Dermis blood vessel endothelial cell (primary cell): Measurements from ENCODE around the gene TCAIM. TPM values are rescaled to one million over a fixed set of nuclear protein-coding genes. Genes with fewer than 3 reads are reported as not detected.

Source experiments
- DNase-seq: peaks from one replicate; pipeline ENCODE4 v3.0.0; 2010
- total RNA-seq: library from RNA; depleted of rRNA; stranded (reverse); fragments of >200 nt; gene quantifications from 2 replicates; pipeline ENCODE4 v1.2.3, GENCODE V29; 2014

Gene TCAIM, protein sequence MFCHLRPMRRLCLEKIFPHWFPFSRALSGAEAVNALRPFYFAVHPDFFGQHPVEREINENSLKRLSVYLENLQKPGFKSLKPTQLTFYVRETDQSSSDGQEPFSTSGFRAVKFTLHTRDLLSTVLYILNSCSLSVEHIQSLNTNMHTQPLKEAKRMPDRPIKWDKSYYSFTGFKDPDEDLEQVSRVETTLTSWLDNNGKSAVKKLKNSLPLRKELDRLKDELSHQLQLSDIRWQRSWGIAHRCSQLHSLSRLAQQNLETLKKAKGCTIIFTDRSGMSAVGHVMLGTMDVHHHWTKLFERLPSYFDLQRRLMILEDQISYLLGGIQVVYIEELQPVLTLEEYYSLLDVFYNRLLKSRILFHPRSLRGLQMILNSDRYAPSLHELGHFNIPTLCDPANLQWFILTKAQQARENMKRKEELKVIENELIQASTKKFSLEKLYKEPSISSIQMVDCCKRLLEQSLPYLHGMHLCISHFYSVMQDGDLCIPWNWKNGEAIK
- 25.4 and 31.6 TPM in 2 replicates for total RNA-seq

DNA sequence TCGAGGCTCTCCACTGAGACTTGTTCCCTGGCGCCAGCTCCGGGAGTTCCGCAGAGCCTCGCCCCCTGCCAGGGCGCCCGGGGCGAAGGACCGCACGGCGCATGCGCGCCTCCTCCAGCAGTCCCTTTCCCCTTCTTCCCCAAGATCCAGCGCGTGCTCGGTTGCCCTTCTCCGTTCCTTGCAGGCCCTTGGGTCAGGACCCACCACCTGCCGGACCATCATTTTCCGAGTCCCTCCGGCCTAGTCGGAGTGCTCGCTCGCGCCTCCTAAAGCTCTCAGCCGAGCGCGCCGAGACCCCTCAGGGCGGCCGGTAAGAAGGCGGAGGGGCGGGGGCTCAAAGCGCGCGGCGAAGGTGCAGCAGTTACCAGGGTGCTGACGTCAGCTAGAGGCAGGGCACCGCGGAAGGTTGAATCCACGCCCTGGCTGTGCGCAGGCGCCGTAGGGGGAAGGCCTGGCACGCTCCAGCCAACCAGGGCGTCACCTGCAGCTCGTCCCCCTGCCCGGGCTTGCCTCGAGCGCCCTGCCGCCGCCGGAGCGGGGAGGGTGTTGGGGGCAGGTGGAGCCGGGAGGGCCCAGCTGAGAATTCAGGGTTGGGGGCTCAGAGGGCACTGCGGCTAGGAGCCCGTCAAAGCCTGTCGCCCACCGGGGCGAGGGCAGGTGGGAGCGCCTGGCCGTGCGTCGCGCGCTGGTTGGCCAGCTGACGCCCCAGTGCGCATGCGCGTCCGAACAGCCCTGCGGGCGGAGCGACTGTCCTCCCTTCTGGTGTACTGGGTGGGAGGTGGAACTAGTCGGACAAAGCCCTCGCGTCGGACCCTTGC lies at the start of gene TCAIM:
Gene TCAIM (plus strand): TSS at position 757 of the 818 bp plus-strand sequence. CDS start 16,017 bp downstream, outside the sequence.
- DNase-seq = peak; percentile 99

DNA sequence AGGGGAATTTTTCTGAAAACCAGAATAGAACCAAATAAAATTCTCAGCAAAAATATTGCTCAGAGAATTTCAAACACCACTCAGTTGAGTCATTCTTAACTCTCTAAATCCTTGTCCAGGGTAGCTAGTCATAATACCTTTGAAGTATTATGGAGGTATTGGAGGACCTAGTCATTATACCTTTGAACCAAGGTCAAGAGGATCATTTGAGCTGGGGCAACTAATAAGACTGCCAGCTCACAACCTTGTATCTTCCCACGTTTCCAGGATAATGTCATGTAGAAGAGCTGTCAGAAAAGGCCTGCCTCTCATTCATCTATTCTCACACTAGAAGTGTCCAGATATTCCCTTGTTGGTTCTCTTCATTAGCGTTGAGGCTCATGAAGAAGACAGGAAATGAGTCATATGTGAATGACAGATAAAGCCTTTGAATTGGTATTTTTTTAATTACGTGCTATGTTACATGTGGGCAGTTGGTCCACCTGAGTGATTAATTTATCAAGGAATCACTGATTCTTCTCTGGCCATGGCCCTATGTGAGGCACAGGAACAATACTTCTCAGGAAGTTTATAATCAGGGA lies 48.6 kb upstream of the TCAIM start:
- DNase-seq = no peak

DNA sequence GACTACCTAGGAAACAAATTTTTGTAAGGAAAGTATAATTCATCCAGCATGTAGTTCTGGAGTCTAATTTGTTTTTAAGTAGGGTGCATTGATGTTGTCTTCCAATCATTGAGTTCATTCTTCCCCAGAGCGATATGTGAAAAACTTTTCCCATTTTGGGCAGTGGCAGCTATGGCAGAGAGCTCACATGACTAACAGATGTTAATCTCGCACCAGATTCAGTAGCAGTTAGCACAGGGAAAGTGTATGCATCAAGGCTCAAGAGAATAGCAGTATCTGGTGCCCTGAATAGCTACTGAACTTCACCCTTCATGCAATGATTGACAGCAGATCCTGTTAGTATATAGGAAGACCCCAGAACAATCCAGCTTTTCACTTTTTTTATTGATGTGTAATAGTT lies 46.3 kb upstream of the TCAIM start:
- DNase-seq = no peak

DNA sequence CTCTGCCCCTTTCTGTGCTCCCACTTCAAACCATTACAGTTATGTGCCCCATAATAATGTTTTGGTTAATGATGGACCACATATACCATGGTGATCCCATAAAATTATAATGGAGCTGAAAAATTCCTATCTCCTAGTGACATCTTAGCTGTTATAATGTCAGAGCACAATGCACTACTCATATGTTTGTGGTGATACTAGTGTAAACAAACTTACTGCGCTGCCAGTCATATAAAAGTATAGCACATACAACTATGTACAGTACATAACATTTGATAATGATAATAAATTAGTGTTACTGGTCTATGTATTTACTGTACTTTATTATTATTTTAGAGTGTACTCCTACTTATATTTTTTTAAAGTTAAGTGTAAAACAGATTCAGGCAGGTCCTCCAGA lies 45.6 kb upstream of the TCAIM start:
- no peak for DNase-seq

DNA sequence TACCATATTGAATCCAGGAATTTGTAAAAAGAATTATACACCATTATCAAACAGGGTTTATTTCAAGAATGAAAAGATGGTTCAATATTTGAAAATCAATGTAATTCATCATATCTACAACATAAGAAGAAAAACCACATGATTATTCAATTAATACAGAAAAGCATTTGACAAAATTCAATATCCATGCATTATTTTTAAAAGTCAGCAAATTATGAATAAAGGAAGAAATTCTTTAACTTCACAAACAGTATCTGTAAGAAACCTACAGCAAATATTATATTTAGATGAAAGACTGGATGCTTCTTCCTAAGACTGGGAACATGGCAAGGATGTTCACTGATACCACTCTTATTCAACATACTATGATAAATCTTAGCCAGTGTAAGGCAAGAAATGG lies 41.3 kb upstream of the TCAIM start:
- DNase-seq = no peak

DNA sequence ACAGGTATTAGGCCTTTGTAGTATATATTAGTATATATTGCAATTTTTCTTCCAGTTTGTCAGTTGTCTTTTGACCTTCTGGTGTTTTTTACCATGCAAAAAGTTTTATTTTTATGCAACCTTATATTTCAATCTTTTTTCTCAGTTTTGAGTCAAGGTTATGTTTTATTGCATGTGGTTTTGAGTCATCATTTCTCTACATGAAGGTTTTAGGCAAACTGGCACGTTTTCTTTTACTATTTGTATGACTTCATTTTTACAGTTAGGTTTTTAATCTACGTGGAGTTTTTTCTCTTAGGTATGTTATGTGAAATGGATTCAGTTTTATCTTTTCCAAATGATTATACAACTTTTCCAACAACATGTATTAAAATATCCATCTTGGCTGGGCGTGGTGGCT lies 36.8 kb upstream of the TCAIM start:
- no peak for DNase-seq

DNA sequence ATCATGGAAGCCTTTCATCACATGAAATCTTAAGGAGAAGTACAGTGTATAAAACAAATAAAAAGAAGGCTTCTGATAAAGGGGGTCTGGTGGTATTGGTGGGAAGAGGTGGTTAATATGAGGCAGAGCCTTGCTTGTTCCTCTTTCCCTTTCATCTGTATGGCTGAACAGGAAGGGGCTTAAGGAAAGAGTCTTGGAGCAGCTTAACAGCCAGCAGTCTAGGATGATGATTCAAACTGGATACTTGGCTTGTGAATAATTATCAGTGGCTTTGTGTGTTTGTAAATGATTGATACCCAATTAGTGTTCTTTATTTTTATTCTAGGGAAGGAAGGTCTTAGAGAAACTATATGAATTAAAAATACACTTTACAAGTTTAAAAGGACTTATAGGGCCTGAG lies 29.1 kb upstream of the TCAIM start:
- DNase-seq = no peak

DNA sequence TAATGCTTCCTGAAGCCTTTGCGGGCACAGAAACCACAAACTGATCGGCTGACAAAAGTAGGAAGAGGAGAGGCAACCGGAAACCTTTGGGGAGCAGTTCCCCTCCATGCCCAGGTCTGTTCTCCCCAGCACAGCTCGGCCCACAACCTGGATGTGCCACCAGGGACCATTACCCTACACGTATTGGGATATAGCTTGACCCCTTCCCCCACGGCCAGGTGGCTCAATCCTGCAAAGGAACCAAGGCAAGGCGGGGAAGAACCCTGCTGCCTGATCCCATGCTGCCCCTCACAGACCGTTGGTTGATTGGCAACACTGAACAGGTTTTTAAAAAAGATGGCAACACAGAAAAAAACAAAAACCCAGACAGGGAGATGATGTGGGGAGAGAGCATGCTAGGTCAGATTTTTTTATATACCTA lies 19.7 kb upstream of the TCAIM start:
- peak; percentile 15 for DNase-seq

DNA sequence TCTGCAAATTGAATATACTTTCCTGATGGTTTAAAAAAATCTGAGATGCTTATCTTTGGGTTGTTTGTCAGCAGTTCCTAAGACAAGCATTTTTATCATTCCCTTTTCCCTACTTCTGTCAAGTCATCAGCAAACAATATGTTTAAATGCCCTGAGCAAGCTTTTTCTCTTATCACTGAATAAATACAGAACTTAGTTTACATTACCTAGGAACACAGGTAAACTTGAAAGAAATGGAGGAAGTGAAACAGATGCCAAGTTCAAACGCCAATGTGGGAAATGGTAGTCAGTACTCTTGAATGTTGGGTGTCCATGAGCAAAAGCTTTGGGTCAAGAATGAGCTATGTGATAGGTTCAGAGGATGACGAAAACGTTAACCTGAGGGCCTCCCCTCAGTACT lies 17.2 kb upstream of the TCAIM start:
- no peak for DNase-seq

DNA sequence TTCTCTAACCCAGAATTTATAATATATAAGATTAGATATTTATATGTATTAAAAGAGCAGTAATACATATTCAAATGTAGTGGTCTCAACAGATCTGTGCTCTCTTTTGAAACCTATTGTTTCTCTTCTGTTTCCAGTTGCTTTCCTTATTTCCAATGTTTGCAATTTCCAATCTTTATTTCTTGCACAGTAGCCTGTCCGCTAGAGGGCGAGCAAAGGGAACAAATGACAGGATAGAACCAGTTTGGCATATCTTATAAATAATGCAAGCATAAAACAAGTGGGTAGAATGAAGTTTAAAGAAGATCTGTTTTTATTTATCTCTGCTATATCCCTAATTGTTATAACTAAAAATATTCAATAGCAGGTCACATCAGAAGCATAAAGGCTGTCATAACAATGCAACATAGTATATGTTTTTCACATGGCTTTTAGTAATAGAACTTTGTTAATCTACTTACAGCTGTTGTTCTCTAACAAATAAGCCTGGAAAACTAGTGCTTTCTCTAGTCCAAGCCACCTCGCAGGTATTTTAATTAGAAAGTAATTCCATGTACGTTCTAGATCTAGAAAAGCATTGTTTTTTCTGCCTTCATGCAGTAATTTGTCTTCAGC lies 15.1 kb upstream of the TCAIM start:
- peak; percentile 82 for DNase-seq

DNA sequence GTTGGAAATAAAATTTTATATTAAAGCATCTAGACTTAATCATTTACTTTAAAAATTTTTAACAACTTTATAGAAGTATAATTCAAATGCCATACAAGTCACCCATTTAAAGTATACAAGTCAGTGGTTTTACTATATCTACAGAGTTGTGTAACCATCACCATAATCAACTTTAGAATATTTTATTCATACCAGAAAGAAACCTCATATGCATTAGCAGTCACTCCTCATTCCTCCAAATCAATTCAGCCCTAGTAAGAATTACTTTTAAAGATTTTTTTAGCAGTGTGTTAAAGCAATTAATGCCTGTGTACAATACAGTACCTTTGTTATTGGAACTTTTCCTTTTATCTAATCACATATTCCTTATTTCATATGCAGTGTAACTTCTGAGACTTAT lies 14.0 kb upstream of the TCAIM start:
- no peak for DNase-seq

DNA sequence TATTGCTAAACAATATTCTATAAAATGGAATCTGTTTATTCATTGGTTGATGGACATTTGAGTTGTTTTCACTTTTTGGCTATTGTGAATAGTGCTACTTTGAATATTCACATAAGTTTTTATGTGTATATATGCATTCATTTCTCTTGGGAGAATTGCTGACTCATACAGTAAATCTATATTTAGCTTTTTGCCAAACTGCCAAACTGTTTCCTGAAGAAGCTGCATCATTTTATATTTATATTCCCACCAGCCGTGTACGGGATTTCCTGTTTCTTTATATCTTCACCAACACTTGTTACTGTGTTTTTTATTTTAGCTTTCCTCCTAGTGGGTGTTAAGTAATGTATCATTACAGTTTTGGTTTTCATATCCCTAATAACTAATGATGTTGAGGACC lies 12.5 kb upstream of the TCAIM start:
- DNase-seq = peak; percentile 15

DNA sequence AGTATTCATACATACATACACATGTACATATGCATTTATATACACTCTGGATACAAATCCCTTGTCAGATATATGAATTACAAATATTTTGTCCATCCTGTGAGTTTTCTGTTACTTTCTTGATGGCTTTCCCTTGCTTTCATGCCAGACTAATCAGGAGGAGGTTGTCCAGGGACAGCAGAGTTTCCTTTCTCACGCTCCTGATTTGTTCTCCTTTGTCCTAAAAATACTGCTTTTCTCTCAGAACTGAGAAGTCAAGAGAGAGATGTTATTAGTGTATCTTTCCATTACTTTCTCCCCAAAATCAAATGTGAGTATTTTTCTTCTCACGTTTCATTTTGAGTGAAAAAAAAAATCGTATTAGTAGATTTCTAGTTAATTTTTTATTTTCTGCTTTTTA lies 12.1 kb upstream of the TCAIM start:
- DNase-seq = no peak

DNA sequence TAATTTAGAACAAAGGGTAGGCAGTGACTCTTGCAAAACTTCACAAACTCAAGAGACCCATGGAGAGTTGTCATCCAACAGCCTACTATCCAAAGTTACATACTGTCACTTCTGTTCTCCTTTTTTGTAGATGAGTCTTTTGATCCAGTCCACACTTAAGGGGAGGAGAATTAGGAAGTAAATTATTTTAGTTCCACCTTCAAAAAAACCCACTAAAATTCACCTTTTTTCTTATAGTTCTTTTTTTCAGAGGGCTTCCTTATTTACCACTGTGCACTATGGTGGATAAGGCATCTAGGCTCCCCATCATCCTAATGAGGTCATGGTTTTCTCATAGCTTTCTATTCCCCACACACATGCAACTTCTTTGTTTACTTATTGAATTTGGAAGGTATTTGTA lies 8.6 kb upstream of the TCAIM start:
- DNase-seq = no peak

DNA sequence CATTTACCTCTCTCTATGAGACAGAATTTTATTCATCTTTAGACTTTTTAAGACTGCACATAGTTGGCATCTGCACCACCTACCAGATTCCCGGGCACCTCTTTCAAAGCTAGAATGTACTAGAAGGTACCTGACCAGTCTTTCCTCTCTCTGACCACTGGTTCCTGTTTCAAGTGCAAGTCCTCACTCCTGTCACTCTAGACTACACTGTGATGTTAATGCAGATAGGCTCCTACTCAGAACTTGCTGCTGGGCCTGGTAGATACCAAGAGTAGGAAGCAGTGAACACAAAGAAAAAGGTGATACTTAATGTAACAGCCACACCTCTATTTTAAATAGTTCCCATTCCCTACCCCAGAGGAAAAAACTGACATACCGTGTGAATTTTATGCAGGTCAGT lies 8.1 kb upstream of the TCAIM start:
- no peak for DNase-seq

DNA sequence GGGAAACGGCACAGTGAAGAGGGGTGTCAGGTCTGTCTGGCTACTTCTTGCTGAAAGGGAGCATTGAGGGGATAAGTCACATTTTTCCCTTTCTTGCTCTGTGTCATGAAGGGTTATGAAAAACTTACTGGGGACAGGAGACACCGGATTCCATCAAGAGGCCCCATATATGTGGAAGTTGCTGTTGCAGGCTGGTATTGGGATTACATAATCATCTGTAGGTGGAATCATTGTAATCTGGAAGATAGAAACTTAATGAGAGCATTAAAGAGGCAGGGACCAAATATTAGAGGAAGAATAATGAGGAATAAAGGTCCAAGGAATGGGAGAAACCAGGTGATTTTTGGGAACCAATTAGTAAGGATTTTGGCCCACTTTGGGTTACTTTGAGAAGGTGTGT lies 4.2 kb upstream of the TCAIM start:
- DNase-seq = no peak

DNA sequence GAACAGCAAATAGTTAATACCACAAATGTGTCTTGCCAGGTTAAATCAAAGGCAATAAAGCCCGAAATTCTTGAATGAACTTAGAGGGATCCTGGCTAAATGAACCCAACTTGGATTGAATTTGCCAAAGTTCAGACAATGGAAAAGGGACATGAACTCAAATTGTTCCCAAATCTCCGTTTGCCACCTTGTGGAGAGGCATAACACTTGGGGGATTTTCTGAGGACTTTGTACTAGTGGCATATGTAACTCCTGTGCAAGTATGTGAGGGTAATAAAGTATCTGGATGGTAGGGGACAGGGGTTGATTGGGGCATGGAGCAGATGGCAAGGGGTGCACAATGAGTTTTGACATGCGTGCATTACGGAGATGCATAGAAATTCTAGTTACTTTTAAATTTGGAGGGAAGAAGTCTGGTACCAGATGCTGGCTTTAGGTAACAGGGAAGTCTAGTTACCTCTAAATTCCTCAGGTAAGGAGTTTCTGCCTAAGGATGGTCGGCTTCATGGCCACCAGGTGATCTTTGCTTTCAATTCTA lies 1.2 kb upstream of the TCAIM start:
- peak; percentile 19 for DNase-seq

DNA sequence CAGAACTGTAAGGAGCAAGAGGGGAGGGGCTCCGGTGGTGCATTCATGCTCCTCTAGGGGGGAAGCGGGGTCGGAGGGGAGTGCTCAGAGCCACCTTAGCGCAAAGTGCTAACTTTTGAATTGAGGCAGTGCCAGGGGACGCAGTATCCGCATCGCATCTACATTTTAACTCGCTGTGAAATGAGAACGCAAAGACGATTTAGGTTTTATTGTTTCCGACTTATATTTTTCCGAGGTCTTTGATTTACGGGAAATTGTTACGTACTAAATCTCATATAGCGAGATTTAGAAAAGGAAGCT lies 212 bp downstream of the TCAIM start:
- DNase-seq = no peak

DNA sequence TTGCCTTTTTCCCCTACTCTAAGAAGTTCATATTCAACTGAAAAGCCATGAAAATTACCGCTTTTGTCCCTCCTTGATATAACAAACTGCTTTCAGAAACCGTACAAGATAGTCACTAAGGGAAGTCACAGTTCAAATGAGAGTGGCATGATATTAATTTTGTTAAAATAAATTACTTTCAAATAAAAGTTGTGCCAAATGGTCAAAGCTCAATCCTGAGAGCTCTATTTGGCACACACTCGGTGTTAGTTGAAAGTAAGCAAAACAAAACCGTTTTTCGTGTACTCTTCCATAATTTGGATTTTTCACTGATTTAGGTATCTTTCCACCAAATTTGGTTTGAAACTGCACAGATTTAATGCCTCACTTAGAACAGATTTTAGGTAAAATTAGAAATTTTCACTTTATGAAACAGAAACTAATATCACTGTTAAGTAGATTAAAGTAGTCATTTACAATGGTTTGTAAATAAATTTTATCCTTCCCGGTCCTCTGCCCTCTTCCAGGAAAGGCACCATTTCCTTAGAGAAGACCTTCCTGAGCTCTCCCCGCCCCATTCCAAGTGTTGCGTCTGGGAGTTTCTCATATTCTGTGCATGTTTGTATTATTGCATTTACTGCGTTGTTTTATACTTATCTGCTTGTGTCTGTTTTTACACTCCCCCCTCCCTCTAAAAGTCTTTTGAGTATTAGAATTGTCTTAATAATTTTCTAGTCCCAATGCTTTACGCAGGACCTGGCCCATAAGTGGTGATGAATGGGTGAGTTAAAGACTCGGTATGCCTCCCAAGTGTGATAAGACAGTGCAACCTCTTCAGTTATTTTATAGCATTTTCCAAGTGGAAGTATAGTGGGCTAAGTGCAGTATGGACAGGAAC lies 853 bp downstream of the TCAIM start:
- peak; percentile 39 for DNase-seq

DNA sequence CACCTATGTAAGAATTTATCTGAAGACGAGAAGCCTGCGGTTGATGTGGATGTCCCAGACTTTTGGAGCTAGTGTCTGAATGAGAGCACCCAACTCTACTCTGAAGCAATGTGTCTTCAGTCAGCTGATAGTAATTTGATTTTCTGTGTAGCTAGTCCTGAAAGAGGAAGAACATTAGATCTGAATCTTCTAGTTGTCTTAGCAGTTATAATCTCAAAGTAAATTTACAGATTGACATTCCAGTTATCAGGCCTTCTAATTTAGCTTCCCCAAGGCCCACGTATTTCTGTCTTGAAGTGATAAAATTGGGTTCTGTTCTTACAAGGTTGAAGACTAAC lies 1.5 kb downstream of the TCAIM start:
- no peak for DNase-seq

DNA sequence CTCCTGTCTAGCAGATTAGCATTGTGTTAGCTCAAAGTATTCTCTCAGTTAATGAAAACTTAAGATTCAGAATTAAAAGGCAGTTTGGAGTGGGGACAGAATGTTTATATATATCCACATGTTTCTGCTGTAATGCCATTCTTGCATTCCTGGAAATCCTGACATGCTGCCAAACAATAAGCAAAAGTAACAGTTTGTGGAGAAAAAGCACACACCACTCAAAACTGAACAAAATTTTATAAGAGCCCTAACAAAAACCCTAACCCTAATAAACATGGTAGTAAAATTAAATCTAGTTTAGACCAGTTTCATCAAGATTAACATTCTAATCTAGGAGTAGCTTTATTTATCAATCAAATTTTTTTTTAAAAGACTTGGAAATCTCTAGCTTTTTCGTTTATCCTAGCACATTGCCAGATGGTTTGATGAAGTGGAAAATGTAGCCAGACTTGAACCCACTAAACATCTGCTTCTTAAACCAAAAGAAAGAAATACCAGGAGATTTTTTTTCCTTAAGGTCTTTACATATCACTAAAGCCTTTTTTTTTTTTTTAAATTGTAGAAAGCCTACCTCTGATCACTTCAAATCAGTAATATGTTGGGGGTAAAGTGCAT lies 3.7 kb downstream of the TCAIM start:
- peak; percentile 61 for DNase-seq

DNA sequence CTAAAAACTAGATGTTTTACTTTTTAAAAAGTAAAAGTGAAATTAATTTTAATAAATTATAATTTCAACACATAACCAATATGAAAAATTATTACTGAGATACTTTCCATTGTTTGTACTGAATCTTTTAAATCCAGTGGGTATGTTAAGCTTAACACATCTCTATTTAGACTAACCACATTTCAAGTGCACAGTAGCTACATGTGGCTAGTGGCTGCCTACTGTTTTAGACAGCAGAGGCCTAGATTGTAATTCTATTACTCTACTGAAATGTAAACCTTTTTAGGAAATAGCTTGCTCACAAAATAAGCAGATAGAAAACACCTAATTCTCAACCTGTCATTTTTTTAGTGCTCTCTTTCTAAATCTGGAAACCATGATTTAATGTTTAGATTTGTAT lies 4.9 kb downstream of the TCAIM start:
- DNase-seq = no peak
